Gastrocnemius medialis (tissue), 4 donors: ENCODE measurements around the gene DEDD2. TPM values are rescaled to one million over a fixed set of nuclear protein-coding genes. Genes with fewer than 3 reads are reported as not detected.

Source experiments
- ATAC-seq, 2 donors: fragments of 150-250 bp; one replicate each; pipeline ENCODE4 v1.9.1; 2016
- DNase-seq, 2 donors: peaks; one replicate each; pipeline ENCODE4 v3.0.0-alpha.2; 2019
- H3K27ac ChIP-seq, 4 donors: fragments of 200-600 bp; sonication (generic); 1 replicate in 1 of 4; 2 replicates in 3 of 4; pipeline ENCODE4 v1.5.1; 2016 to 2018; ENCODE audit warnings: mild to moderate bottlenecking in 2 of 4, moderate library complexity in 1 of 4
- H3K27me3 ChIP-seq, 3 donors: fragments of 200-600 bp; sonication (generic) in 2 of 3; 1 replicate in 1 of 3; 2 replicates in 2 of 3; pipeline versions ENCODE4 v1.5.1 to v1.6.0; 2016 to 2019; ENCODE audit warnings: mild to moderate bottlenecking in 1 of 3, moderate library complexity in 1 of 3
- H3K36me3 ChIP-seq, 2 donors: fragments of 200-600 bp; sonication (generic) in 1 of 2; one replicate each; pipeline ENCODE4 v1.5.1; 2017 to 2018
- H3K4me1 ChIP-seq, 2 donors: fragments of 200-600 bp; sonication (generic) in 1 of 2; one replicate each; pipeline ENCODE4 v1.5.1; 2016 to 2017; ENCODE audit warnings: mild to moderate bottlenecking in 2 of 2
- H3K4me3 ChIP-seq, 4 donors: fragments of 200-600 bp; sonication (generic) in 3 of 4; 1 replicate in 1 of 4; 2 replicates in 3 of 4; pipeline ENCODE4 v1.5.1; 2016 to 2019; ENCODE audit warnings: mild to moderate bottlenecking in 2 of 4
- H3K9me3 ChIP-seq, 3 donors: fragments of 200-600 bp; sonication (generic) in 2 of 3; 1 replicate in 1 of 3; 2 replicates in 2 of 3; pipeline ENCODE4 v1.5.1; 2016 to 2019
- POLR2A ChIP-seq, 2 donors: fragments of 450-650 bp; IDR thresholded peaks; one replicate each; pipeline ENCODE4 v1.6.1; 2017; ENCODE audit warnings: antibody characterized with exemption in 2 of 2, mild to moderate bottlenecking in 2 of 2, moderate library complexity in 2 of 2
- in situ Hi-C, 4 donors: fragments of 200-750 bp; cut with MboI; loops; one replicate each; pipeline versions ENCODE4 v1.15.0 to v1.8.0; 2017; ENCODE audit warnings: low sequenced_read_pairs in 4 of 4
- intact Hi-C: fragments of 100-400 bp; cut with DNase I; formaldehyde crosslinking; loops from one replicate; pipeline ENCODE4 v1.15.1; 2023; ENCODE audit warnings: low total_unique reads
- total RNA-seq, 4 donors: library from RNA; depleted of rRNA; stranded (reverse); fragments of >200 nt; gene quantifications; one replicate each; pipeline versions ENCODE4 v1.1.0 to v1.2.3, GENCODE V29; 2016
- TF ChIP-seq, protein P1 (sequence below), 5 experiments: fragments of 450-650 bp in 3 of 5; fragments of 200-600 bp in 2 of 5; sonication (generic) in 2 of 5; IDR thresholded peaks in 4 of 5; conservative IDR thresholded peaks in 1 of 5; 1 replicate in 4 of 5; 2 replicates in 1 of 5; pipeline ENCODE4 v1.5.1; 2016 to 2019; ENCODE audit warnings: antibody characterized with exemption in 5 of 5, mild to moderate bottlenecking in 3 of 5, moderate library complexity in 3 of 5

Gene DEDD2
- total RNA-seq, 4 donors from 2014 or later = 22.5 to 33.6 (median 29.2) TPM

- peaks cover 41 to 48% (median 45%) of the 10 kb centered on the region in 3 donors for H3K27me3 ChIP-seq
- intact Hi-C loops (no loop called here), in situ Hi-C loops (no loop called here)
- DNase-seq (no peak), ATAC-seq (no peak)
- H3K9me3 ChIP-seq = no peaks in the 10 kb centered on the region
- H3K4me3 ChIP-seq = no peak overlapping the region
- no peaks in the 10 kb centered on the region for H3K36me3 ChIP-seq
- TF ChIP-seq, protein P1, sequence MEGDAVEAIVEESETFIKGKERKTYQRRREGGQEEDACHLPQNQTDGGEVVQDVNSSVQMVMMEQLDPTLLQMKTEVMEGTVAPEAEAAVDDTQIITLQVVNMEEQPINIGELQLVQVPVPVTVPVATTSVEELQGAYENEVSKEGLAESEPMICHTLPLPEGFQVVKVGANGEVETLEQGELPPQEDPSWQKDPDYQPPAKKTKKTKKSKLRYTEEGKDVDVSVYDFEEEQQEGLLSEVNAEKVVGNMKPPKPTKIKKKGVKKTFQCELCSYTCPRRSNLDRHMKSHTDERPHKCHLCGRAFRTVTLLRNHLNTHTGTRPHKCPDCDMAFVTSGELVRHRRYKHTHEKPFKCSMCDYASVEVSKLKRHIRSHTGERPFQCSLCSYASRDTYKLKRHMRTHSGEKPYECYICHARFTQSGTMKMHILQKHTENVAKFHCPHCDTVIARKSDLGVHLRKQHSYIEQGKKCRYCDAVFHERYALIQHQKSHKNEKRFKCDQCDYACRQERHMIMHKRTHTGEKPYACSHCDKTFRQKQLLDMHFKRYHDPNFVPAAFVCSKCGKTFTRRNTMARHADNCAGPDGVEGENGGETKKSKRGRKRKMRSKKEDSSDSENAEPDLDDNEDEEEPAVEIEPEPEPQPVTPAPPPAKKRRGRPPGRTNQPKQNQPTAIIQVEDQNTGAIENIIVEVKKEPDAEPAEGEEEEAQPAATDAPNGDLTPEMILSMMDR (IDR thresholded peaks at IDR 0.05 in 4 of 5, conservative IDR thresholded peaks at IDR 0.05 in 1 of 5) = no peak
- no peak for TF ChIP-seq POLR2A (IDR thresholded peaks at IDR 0.05)
- H3K27ac ChIP-seq = no peak overlapping the region
- no peaks in the 10 kb centered on the region for H3K4me1 ChIP-seq
These were observed 64.4 kb downstream of the DEDD2 start for GRCh38 chr19:42152910-42153671.

DNA sequence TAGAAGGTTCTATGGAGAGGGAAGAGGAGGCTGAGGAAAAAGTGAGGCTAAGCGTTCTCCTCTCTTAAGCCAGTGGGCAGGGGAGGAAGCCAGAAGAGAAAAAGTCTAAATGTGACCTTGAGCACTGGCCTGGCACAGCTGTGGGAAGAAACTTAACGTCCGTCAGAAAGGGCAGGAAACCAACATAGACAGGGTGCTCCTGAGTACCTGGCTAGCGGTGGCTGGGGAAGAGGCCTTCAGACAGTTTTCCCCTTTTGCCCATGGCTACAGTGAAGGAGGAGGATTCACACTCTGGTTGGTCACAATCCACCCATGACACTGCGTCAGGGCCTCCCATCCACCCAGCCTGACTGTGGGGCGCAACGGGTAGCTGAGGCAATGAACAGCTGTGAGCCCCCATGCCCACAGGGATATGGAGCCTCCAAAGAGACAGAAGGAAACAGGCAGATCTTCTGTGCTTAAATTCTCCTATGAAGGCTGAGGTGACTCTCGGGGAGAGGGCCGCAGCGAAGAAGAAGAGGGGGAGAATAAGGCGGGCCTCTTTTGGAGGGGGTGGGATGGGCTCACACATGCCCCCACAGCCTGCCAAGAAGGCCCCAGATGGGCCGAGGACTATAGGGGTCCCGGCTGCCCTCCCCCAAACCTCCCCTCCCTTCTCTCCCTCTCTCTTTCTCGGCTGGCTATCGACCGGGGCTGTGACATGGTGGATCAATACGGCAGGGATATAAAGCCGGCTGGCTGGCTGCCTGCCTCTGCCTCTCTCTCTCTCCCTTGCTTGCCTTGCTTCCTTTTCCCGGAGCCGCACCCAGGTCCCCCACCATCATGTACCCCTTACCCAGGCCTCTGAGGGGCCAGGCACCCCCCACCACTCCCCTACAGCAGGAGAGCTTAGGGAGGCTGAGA is 65.4 kb downstream of the DEDD2 start:
- no peak for TF ChIP-seq POLR2A (IDR thresholded peaks at IDR 0.05)
- TF ChIP-seq, protein P1 (IDR thresholded peaks at IDR 0.05 in 4 of 5, conservative IDR thresholded peaks at IDR 0.05 in 1 of 5) = no peak
- H3K27me3 ChIP-seq = peaks cover 44 to 48% (median 45%) of the 10 kb centered on the region in 3 donors
- no peaks in the 10 kb centered on the region for H3K9me3 ChIP-seq
- ATAC-seq = no peak
- no peak overlapping the region for H3K27ac ChIP-seq
- no peaks in the 10 kb centered on the region for H3K36me3 ChIP-seq
- H3K4me3 ChIP-seq = no peak overlapping the region
- DNase-seq = no peak
- intact Hi-C loops (no loop called here), in situ Hi-C loops (no loop called here)
- no peaks in the 10 kb centered on the region for H3K4me1 ChIP-seq

DNA sequence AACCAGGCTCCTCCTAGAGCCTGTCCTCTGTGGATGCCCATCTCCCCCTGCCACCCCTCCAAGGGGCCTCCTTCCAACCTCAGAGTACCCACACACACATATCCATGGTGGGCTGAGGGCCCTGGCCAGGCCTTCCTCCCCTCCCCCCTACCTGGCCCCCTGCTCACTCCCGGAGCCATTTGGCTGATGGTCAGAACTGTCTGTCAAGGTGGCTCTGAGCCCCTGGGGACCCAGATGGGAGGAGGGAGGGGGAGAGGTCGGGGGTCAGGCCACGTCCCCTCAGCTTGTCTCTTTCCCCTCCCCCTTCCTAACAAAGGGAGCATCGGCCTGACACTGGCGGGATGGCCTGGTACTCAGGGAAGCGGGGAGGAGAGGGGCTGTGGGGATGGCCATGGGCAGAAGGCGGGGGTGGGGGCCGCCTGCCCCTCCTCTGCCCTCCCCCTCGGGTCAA is 66.5 kb downstream of the DEDD2 start:
- Histone ChIP-seq H3K27ac (no peak overlapping the region), H3K36me3 (no peaks in the 10 kb centered on the region), H3K4me3 (no peak overlapping the region), H3K27me3 (peaks cover 45 to 48% (median 45%) of the 10 kb centered on the region in 3 donors), H3K4me1 (no peaks in the 10 kb centered on the region), H3K9me3 (no peaks in the 10 kb centered on the region)
- DNase-seq = no peak
- intact Hi-C loops (no loop called here), in situ Hi-C loops (no loop called here)
- ATAC-seq = no peak
- no peak for TF ChIP-seq POLR2A (IDR thresholded peaks at IDR 0.05)
- TF ChIP-seq, protein P1 (IDR thresholded peaks at IDR 0.05 in 4 of 5, conservative IDR thresholded peaks at IDR 0.05 in 1 of 5) = no peak

DNA sequence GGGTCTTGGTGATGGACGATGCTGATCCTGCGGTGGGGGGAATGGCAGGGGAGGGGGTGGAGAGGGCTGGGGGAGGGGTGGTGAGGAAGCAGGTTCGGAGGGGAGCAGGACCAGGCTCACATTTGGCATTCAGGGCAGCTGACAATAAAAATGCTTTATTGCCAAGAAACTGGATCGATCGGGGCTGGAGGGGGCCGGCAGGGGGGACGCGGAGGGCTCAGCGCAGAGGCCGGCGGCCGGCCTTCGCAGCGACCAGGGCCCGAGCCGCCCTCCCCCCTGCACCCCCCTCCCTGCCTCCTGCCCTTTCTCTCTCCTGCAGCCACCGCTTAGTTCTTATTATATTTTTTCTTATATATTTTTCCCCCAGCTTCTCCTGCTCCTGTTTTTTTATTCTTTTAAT is 67.1 kb downstream of the DEDD2 start:
- Histone ChIP-seq H3K27ac (no peak overlapping the region), H3K27me3 (peaks cover 42 to 45% (median 42%) of the 10 kb centered on the region in 3 donors), H3K36me3 (no peaks in the 10 kb centered on the region), H3K4me3 (no peak overlapping the region), H3K9me3 (no peaks in the 10 kb centered on the region), H3K4me1 (no peaks in the 10 kb centered on the region)
- intact Hi-C loops (no loop called here), in situ Hi-C loops (no loop called here)
- TF ChIP-seq, protein P1 (IDR thresholded peaks at IDR 0.05 in 4 of 5, conservative IDR thresholded peaks at IDR 0.05 in 1 of 5) = no peak
- ATAC-seq = no peak
- no peak for DNase-seq
